GM10847 (cell line): ENCODE data around the gene TMEM89.
A peak's percentile ranks its signal among the peaks of the same experiment; 100 is the strongest.

ENCODE experiments used
- POLR2A ChIP-seq: IDR thresholded peaks from 2 replicates; pipeline ENCODE4 v1.6.1; 2011; ENCODE audit not compliant: insufficient read length; ENCODE audit errors: extremely low read depth

The TMEM89 gene

DNA sequence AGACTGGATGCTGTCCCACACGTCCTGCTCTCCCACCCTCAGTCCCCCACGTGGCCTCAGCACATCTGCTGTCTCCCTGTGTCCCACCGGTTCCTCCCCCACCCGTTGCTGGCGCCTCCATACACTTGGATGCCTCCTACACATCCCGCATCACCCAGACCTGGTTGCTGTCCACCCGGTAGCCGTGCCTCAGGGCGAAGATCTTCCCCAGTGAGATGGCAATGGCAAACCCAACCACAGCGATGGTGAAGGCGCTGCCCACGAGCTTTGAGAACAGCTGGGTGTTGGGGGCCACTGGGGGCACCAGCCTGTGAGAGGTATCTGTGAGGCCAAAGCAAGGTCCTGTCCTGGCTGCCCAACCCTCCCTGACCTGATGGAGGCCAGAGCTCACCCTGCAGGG is 9.3 kb upstream of the TMEM89 start:
- TF ChIP-seq POLR2A: no peak

- TF ChIP-seq POLR2A: no peak
These were observed 8.8 kb upstream of the TMEM89 start for GRCh38 chr3:48630407-48630806.

DNA sequence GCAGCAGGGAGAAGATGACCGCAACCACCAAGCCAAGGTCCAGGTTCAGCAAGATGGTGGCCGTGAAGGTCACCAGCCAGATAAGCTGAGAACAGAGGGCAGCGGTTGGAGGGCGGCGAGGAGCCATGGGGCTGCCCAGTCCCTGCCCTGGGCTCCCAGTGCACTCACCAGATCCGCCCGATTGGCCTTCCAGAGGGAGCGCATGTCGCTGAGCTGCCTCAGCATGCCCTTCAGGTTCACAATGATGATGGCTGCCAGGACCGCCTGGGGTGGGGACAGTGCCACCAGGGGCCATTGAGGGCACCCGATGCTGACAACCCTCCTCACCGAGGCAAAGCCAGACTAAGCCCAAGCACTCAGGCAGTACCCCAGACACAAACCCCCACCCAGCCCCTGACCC is 8.3 kb upstream of the TMEM89 start:
- no peak for TF ChIP-seq POLR2A

DNA sequence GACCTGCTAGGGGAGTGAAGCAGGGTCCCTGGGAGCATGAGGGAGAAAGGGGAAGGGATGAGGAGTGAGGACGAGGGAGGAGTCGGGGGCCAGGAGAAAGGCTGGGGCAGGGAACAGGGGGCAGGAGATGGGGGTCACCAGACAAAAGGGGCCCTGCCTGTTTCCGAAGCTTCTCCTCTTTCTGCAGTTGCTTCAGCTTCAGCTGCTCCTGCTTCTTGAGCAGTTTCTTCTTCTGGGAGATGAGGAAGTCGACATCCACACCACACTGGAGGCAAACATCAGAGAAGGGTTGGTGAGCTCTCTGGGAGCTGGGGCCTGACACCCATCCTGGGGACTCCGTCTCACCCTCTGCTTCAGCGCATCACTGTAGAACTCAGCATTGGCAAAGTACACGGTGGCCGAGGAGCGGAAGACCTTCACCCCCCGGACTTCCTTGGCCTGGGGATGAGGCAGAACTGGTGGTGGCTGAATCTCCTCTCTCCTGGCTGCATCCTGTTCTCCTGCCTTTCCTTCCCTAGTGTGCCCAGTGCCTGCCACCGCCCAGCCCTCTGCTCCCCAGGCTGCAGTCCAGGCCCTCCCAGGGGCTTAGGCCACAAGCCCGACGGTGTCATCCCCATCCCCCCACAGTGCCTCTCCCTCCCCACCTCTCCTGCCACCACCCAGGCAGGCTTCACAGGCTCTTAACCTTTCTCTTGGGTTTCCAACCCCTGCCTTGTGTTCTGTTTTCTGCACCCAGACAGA is 6.9 kb upstream of the TMEM89 start:
- no peak for TF ChIP-seq POLR2A

GRCh38 chr3:48625600-48625999 is 4.0 kb upstream of the TMEM89 start:
- no peak for TF ChIP-seq POLR2A

- TF ChIP-seq POLR2A: no peak
These were observed 3.2 kb upstream of the TMEM89 start for GRCh38 chr3:48624767-48625166.

DNA sequence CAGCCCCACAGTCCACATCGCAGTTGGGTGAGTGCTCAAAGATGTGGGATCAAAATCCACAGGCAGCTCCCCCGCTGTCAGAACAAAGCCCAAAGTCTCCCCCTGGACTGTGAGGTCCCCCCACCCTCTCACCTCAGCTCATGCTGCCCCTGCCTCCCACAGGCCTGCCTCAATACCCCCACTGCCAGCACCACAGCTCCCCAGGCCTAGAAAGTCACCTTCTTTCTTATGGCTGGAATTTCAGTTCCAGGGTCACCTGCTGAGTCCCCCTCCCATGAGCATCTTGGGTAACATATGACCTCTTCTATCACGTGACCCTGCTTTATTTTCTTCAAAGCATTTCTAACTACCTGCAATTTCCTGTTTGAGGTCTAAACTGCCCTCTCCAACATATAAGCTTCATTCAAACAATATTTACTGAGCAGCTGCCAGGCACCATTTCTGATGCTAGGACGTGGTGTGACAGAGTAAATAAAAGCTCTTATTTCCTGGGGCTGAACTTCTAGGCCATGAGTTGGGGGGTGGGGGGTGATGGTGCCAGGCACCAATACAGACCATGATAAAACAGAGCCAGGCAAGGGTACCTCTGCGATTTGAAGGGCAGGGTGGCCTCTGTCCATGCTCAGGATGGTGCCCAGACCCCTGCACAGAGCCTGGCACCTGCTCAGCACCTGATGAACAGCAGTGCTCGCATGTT is 2.4 kb upstream of the TMEM89 start:
- no peak for TF ChIP-seq POLR2A

- no peak for TF ChIP-seq POLR2A
These were observed 1.7 kb downstream of the TMEM89 start for GRCh38 chr3:48619541-48620524.

DNA sequence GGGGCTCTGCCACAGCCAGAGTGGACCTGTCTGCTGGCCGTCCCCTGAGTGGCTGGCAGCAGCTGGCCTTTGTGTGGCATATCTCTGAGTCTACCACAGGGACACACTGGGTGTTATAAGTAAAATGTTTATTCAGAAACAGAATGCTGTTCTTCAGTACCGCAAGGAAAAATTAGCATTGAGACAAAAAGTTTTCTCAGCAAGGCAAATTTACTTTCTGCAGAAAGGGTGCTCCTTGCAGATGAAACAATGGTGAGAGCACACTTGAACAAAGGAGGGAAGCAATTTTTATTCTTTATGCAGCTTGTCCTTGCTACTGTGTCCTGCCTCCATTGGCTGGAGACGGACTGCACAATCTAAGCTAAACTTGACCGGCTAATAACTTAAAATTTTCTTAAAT is 4.0 kb downstream of the TMEM89 start:
- TF ChIP-seq POLR2A: no peak

- no peak for TF ChIP-seq POLR2A
These were observed 7.5 kb downstream of the TMEM89 start for GRCh38 chr3:48614044-48614443.

- TF ChIP-seq POLR2A: no peak
These were observed 9.3 kb downstream of the TMEM89 start for GRCh38 chr3:48612309-48612708.

DNA sequence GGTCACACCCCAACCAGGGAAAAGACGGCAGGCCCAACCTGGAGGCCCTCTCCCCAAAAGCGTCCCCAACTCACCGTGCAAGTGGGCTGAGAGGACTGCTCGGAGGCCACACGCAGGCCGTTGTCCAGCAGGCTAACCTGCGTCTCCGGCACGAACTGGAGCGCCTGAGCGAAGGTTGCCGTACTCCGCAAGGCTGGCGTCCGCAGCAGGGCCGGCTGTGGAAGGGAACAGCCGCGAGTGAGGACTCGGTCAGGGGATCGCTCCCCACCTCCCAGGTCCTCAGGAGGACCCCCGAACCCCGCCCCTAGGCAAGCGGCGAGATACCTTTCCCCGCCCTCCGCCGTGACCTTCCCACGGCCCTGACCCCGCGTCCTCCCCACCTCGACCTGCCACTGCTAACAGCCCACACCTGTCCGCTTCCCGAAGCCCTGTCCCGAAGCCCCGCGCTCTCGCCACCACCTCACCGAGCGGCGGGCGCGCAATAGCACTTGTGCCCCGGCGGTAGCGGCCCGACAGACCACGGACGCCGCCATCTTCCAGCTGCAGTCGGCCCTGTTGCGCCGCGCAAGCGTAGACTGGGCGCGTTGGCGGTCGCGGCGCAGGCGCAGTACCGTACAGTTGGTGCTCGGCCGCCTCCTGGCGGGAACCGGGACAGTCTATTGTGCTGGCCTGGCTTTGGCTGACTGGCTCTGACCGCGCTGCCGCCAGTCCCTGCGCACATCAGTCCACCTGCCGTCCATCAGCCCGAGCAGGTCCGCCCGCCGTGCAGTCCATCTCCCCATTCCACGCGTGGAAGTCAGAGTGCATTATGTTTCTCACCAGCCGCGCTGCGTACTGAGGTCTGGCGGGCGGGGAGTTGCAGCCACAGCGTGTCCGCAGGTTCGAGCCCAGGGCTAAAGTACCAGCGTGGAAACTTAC is 12.2 kb downstream of the TMEM89 start, which contains the start of gene UQCRC1:
Gene UQCRC1 (minus strand): TSS at position 559 of the 918 bp plus-strand sequence. CDS start 26 bp downstream, at position 533.
- TF ChIP-seq POLR2A: peak; percentile 94

GRCh38 chr3:48607519-48607918 is 14.1 kb downstream of the TMEM89 start:
- no peak for TF ChIP-seq POLR2A

GRCh38 chr3:48601622-48601994 is 20.0 kb downstream of the TMEM89 start:
- no peak for TF ChIP-seq POLR2A

DNA sequence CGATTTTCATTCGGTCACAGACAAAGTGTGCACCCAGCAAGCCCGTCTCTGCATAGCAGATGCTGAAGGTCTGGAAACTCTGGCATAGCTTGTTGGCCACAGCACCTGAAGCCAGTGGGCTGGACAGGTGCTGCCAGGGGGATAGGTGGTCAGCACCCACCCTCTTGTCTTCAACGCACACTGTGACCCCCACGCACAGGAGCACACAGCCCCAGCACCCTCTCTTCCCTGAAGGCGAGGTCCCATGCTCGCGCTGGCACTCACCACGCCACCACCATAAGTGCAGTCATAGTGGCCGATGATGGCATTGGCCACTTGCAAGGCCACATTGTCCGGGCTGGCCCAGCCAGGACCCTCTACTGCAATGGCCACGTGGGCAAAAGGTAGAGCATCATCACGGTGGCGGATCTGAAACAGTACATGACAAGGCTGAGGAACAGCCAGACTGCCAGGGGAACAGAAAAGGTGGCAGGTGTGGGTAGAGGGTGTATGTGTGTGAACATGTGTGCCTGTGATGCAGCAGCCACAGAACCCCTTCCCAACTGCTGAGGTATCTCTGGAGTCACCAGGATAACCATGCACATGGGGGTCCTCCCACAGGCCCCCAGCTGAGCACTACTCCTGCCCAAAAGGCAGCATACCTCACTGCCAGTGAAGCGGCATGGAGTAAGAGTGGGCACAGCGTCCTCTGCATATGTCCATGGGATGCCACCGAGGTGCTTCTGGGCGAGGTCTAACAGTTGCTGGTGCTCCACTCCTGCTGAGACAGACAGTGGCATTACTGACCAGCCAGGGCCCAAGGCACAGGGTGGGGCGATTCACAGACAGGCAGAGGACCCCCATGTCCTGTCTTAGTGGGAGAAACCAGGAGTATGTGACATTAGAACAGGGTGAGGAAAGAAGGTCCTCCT is 20.6 kb downstream of the TMEM89 start:
- TF ChIP-seq POLR2A: no peak
